ENCODE results near the gene TEF. TPM values are rescaled to one million over a fixed set of nuclear protein-coding genes. Genes with fewer than 3 reads are reported as not detected.
A peak's percentile ranks its signal among the peaks of the same experiment; 100 is the strongest.

Gene TEF
- total RNA-seq, 1 donor: 17.4 TPM

DNA sequence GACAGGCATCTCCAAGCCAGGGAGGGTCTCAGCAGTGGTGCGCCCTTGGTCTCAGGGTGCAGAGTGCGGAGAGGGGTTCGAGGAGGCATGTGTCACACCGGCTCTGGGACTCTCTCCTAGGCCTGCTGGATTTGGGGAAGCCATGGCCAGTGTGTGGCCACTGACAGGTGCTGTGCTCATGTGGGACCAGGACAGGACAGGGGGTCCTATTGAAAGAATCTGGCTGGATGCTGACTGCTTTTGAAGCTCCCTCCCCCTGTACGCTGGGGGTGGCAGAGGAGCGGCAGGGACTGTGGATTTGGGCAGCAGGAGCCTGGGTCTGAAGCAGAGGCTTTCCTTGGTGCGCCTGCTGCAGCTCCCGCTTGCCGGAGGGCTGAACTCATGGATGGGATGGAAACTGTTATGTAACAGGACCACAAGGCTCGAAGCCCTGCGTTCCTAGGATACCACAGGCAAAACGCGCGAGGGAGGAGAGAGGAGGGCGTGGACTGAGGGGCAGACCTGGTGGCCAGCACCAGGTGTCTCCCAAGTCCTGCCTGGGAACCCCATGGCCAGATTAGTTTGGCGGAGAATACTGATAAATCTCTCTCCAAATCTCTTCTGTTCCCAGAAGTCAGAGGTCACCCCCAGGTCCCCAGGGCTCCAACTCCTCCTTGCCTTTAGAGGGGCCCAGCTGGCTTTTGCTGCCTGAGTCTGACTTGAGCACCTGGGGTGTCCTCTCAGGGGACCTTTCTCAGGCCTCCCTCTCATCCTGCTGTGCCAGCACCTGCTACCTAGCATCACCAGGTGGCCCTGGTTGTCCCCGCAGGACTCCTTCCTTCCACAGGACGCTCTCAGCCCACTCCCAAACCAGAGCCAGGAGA is 13.8 kb upstream of the TEF start:
- Histone ChIP-seq H3K4me3 (ENCODE audit: insufficient read depth, low read length) (peak overlapping the region; percentile 65), H2AFZ (ENCODE audit: low read length) (no peak overlapping the region), H3K36me3 (ENCODE audit: insufficient read depth, low read length) (no peaks in the 10 kb centered on the region), H3K79me2 (ENCODE audit: insufficient read depth, low read length) (no peaks in the 10 kb centered on the region), H3K27ac (ENCODE audit: low read depth, low read length) (no peak overlapping the region), H3K4me1 (ENCODE audit: insufficient read depth, low read length) (peaks cover 18% of the 10 kb centered on the region), H4K20me1 (ENCODE audit: insufficient read depth, low read length) (peaks cover 3% of the 10 kb centered on the region), H3K4me2 (ENCODE audit: insufficient read depth, low read length) (peak overlapping the region; percentile 80), H3K9me3 (ENCODE audit: low read depth, low read length) (no peaks in the 10 kb centered on the region), H3K27me3 (ENCODE audit: insufficient read depth, low read length) (peaks cover 17% of the 10 kb centered on the region)
- DNase-seq (ENCODE audit: insufficient read length, low spot score, missing footprints): peak; percentile 90
- TF ChIP-seq, protein P1, sequence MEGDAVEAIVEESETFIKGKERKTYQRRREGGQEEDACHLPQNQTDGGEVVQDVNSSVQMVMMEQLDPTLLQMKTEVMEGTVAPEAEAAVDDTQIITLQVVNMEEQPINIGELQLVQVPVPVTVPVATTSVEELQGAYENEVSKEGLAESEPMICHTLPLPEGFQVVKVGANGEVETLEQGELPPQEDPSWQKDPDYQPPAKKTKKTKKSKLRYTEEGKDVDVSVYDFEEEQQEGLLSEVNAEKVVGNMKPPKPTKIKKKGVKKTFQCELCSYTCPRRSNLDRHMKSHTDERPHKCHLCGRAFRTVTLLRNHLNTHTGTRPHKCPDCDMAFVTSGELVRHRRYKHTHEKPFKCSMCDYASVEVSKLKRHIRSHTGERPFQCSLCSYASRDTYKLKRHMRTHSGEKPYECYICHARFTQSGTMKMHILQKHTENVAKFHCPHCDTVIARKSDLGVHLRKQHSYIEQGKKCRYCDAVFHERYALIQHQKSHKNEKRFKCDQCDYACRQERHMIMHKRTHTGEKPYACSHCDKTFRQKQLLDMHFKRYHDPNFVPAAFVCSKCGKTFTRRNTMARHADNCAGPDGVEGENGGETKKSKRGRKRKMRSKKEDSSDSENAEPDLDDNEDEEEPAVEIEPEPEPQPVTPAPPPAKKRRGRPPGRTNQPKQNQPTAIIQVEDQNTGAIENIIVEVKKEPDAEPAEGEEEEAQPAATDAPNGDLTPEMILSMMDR (IDR thresholded peaks at IDR 0.05; ENCODE audit: extremely low read depth, low read depth, low read length): peak; percentile 4

DNA sequence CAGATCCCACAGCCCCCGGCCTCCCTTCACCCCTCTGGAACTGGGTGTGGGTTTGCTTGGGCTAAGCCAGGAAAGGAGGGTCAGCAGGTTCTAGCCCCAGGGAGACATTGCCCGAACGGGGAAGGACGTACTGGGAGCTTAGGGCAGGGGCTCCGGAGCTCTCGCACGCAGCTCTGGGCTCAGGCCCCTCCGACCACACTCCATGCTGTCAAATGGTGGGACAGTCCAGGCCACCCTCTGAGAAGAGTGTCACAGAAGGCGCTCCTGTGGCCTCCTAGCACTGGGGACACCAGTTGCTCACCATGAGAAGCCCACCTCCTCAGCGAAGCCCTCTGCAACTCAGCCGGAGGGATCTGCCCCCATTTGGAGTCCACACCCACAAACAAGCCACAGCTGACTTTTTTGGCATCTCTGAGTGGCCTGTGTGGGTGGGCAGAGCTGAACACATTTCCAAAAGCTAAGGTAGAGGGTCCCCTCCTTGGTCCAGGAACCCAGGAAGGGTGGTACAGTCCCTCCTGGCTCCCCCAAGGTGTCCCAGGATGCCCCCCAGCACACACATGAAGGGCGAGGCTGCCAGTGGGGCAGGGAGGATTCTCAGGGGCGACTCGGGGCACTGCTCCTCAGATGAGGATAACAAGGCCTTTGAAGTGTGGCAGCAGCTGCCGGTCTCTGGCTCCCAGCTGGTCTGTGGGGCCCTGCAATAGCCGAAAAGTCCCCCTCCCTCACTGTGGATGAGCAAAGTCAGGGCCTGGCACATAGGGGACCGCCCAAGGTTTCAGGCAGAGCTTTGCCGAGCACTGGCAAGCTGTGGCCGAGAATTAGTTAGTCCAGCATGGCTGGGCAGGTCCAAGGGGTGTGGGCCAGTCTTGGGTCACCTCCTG is 13.0 kb upstream of the TEF start:
- H3K9me3 ChIP-seq (ENCODE audit: low read depth, low read length): no peaks in the 10 kb centered on the region
- H4K20me1 ChIP-seq (ENCODE audit: insufficient read depth, low read length): peaks cover 3% of the 10 kb centered on the region
- H3K4me3 ChIP-seq (ENCODE audit: insufficient read depth, low read length): no peak overlapping the region
- H3K36me3 ChIP-seq (ENCODE audit: insufficient read depth, low read length): no peaks in the 10 kb centered on the region
- H3K27ac ChIP-seq (ENCODE audit: low read depth, low read length): no peak overlapping the region
- peaks cover 18% of the 10 kb centered on the region for H3K4me1 ChIP-seq (ENCODE audit: insufficient read depth, low read length)
- no peaks in the 10 kb centered on the region for H3K79me2 ChIP-seq (ENCODE audit: insufficient read depth, low read length)
- no peak overlapping the region for H2AFZ ChIP-seq (ENCODE audit: low read length)
- DNase-seq (ENCODE audit: insufficient read length, low spot score, missing footprints): peak; percentile 50
- peaks cover 17% of the 10 kb centered on the region for H3K27me3 ChIP-seq (ENCODE audit: insufficient read depth, low read length)
- no peak overlapping the region for H3K4me2 ChIP-seq (ENCODE audit: insufficient read depth, low read length)
- TF ChIP-seq, protein P1 (IDR thresholded peaks at IDR 0.05; ENCODE audit: extremely low read depth, low read depth, low read length): no peak

DNA sequence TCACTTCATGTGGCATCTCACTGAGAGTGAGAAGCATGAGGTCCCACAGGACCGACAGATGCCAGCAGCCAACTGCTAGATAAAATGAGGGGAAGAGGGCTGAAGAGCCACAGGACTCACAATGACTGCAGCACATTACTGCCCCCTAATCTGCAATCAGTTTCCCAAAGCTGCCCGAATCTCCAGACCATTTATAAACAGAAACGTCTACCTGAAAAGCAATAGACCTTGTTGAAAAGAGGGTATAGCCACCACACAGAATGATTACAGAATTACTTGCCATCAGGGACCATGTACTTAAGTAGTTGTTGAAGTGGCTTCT is 12.4 kb upstream of the TEF start:
- TF ChIP-seq, protein P1 (IDR thresholded peaks at IDR 0.05; ENCODE audit: extremely low read depth, low read depth, low read length): no peak
- peaks cover 18% of the 10 kb centered on the region for H3K4me1 ChIP-seq (ENCODE audit: insufficient read depth, low read length)
- H3K36me3 ChIP-seq (ENCODE audit: insufficient read depth, low read length): no peaks in the 10 kb centered on the region
- peak; percentile 71 for DNase-seq (ENCODE audit: insufficient read length, low spot score, missing footprints)
- H3K4me3 ChIP-seq (ENCODE audit: insufficient read depth, low read length): no peak overlapping the region
- no peak overlapping the region for H2AFZ ChIP-seq (ENCODE audit: low read length)
- peaks cover 17% of the 10 kb centered on the region for H3K27me3 ChIP-seq (ENCODE audit: insufficient read depth, low read length)
- H3K4me2 ChIP-seq (ENCODE audit: insufficient read depth, low read length): no peak overlapping the region
- no peaks in the 10 kb centered on the region for H3K9me3 ChIP-seq (ENCODE audit: low read depth, low read length)
- H3K27ac ChIP-seq (ENCODE audit: low read depth, low read length): no peak overlapping the region
- H4K20me1 ChIP-seq (ENCODE audit: insufficient read depth, low read length): peaks cover 3% of the 10 kb centered on the region
- H3K79me2 ChIP-seq (ENCODE audit: insufficient read depth, low read length): no peaks in the 10 kb centered on the region

DNA sequence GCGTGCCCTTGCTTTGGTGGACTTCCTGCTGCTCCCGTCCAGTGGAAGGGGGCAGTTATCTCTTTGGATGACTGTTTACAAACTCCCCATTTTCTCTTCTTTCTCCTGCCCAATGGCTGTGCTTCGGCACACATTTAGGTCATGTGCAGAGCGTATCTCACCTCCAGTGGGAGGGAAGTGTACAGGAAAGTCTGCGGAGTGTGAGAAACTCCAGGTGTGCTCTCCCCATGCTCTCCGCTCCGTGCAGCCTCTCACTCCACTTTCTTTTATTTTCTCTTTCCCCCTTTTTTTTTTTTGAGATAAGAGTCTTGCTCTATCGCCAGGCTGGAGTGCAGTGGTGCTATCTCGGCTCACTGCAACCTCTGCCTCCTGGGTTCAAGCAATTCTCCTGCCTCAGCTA is 11.9 kb upstream of the TEF start:
- TF ChIP-seq, protein P1 (IDR thresholded peaks at IDR 0.05; ENCODE audit: extremely low read depth, low read depth, low read length): no peak
- Histone ChIP-seq H3K4me3 (ENCODE audit: insufficient read depth, low read length) (no peak overlapping the region), H3K4me2 (ENCODE audit: insufficient read depth, low read length) (no peak overlapping the region), H4K20me1 (ENCODE audit: insufficient read depth, low read length) (peaks cover 3% of the 10 kb centered on the region), H3K27ac (ENCODE audit: low read depth, low read length) (no peak overlapping the region), H2AFZ (ENCODE audit: low read length) (no peak overlapping the region), H3K9me3 (ENCODE audit: low read depth, low read length) (no peaks in the 10 kb centered on the region), H3K4me1 (ENCODE audit: insufficient read depth, low read length) (peaks cover 18% of the 10 kb centered on the region), H3K27me3 (ENCODE audit: insufficient read depth, low read length) (peaks cover 17% of the 10 kb centered on the region), H3K36me3 (ENCODE audit: insufficient read depth, low read length) (no peaks in the 10 kb centered on the region), H3K79me2 (ENCODE audit: insufficient read depth, low read length) (no peaks in the 10 kb centered on the region)
- peak; percentile 8 for DNase-seq (ENCODE audit: insufficient read length, low spot score, missing footprints)
